Bronchial epithelial cell (primary cell): ENCODE results near the gene F3. TPM values are rescaled to one million over a fixed set of nuclear protein-coding genes. Genes with fewer than 3 reads are reported as not detected.

Experiments
- DNase-seq: peaks from one replicate; pipeline ENCODE4 v3.0.0-alpha.2; 2010; ENCODE audit warnings: low read depth
- FAIRE-seq: peaks from 2 replicates; lab custom pipeline; 2011; peaks lifted over from hg19 to GRCh38; lab: Jason Lieb, UNC
- H3K27me3 ChIP-seq: 2 replicates; pipeline ENCODE4 v1.5.1; 2011; ENCODE audit warnings: low read length; ENCODE audit not compliant: control insufficient read depth, insufficient read depth
- H3K36me3 ChIP-seq: 2 replicates; pipeline ENCODE4 v1.5.1; 2011; ENCODE audit warnings: low read length; ENCODE audit not compliant: control insufficient read depth, insufficient read depth
- H3K4me3 ChIP-seq: 2 replicates; pipeline ENCODE4 v1.5.1; 2011; ENCODE audit warnings: mild to moderate bottlenecking, low read depth, low read length, control low read depth
- CTCF ChIP-seq: IDR thresholded peaks from 2 replicates; pipeline ENCODE4 v1.5.1; 2011; ENCODE audit warnings: mild to moderate bottlenecking, moderate library complexity, low read length, control low read depth, inconsistent platforms; ENCODE audit not compliant: insufficient read depth, severe bottlenecking
- total RNA-seq: library from RNA; depleted of rRNA; stranded (reverse); fragments of >200 nt; gene quantifications from 2 replicates; pipeline ENCODE4 v1.2.1, GENCODE V29; 2014

Gene F3
- total RNA-seq, 1 donor from 2014 or later: 618 TPM

DNA sequence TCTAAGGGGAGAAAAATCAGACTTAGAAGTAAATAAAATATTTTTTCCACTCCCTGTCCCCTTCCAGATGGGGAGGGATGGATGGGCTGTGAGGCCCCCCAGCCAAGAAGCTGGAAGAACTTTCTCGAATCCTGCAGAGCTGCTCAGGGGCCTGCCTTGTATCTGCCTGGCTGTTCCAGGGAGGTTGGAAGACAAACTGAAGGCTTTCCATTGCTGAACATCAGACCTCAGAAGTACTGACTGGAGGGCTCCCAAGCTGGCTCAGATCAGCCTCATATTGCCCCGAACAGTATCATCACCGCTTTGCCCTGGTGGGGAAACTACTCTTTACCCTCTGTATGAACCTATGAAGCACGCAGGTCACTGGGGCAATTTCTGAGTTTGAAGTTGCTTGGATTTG is 12.4 kb upstream of the F3 start:
- no peak for TF ChIP-seq CTCF
- Histone ChIP-seq H3K36me3 (no peaks in the 10 kb centered on the region), H3K4me3 (no peak overlapping the region), H3K27me3 (no peaks in the 10 kb centered on the region)
- DNase-seq: no peak
- no peak for FAIRE-seq

GRCh38 chr1:94553323-94553730 is 11.8 kb upstream of the F3 start:
- Histone ChIP-seq H3K36me3 (no peaks in the 10 kb centered on the region), H3K4me3 (no peak overlapping the region), H3K27me3 (no peaks in the 10 kb centered on the region)
- no peak for TF ChIP-seq CTCF
- FAIRE-seq (no peak), DNase-seq (peak; percentile 93)

- DNase-seq (peak; percentile 84), FAIRE-seq (no peak)
- Histone ChIP-seq H3K36me3 (no peaks in the 10 kb centered on the region), H3K27me3 (no peaks in the 10 kb centered on the region), H3K4me3 (no peak overlapping the region)
- no peak for TF ChIP-seq CTCF
These were observed 10.6 kb upstream of the F3 start for GRCh38 chr1:94552071-94552586.

DNA sequence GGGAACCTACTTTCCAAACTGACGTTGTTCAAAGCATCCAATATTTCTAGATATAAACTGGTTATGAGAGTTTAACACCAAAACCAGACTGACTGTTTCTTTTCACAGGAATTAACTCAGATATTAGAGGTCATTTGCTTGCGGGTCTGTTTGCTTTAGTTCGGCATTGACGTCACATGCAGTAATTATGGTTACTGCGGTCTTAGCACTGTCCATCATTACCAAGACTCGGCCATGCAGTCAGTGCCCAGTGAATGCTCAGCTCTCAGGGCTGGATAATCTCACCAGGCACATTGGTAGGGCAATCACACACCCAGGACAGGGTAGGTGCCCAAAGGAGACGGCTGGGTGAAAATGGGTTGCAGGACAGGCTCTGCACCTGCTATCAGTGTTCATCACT is 9.9 kb upstream of the F3 start:
- Histone ChIP-seq H3K36me3 (no peaks in the 10 kb centered on the region), H3K4me3 (no peak overlapping the region), H3K27me3 (no peaks in the 10 kb centered on the region)
- DNase-seq: no peak
- no peak for TF ChIP-seq CTCF
- no peak for FAIRE-seq

GRCh38 chr1:94550800-94551241 is 9.3 kb upstream of the F3 start:
- H3K27me3 ChIP-seq: no peaks in the 10 kb centered on the region
- no peaks in the 10 kb centered on the region for H3K36me3 ChIP-seq
- DNase-seq (peak; percentile 44), FAIRE-seq (no peak)
- H3K4me3 ChIP-seq: no peak overlapping the region
- no peak for TF ChIP-seq CTCF

- FAIRE-seq (no peak), DNase-seq (no peak)
- Histone ChIP-seq H3K36me3 (no peaks in the 10 kb centered on the region), H3K27me3 (no peaks in the 10 kb centered on the region), H3K4me3 (no peak overlapping the region)
- no peak for TF ChIP-seq CTCF
These were observed 8.8 kb upstream of the F3 start for GRCh38 chr1:94550396-94550795.
